HTR-8/SVneo (cell line): ENCODE results near the gene UST.
"Not testable (repeated sequence)": the region's sequence is repeated elsewhere in the genome, so short reads cannot be mapped to it uniquely, and the experiment has no call there.

ENCODE experiments used
- DNase-seq: peaks from one replicate; pipeline ENCODE4 v3.0.0; 2011; ENCODE audit warnings: low spot score, mixed read lengths; ENCODE audit not compliant: insufficient read length
- FAIRE-seq: peaks from 2 replicates; lab custom pipeline; 2011; peaks lifted over from hg19 to GRCh38; lab: Jason Lieb, UNC

UST gene

DNA sequence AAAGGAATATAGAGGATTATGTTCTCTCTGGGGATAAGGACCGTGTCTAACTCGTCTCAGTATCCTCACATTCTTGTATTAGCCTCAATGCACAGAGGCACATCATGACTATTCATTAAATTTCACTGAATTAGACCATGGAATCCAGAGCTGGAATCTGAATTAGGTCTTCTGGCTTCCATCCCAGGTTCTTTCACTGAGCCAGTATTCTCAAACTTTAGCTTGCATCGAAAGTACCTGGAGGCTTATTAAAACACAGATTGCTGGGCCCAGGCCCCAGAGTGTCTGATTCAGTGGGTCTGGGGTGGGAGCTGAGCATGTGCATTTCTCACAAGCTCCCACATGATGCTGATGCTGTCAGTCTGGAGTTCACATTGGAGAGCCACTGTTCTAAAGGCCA lies 142.0 kb downstream of the UST start:
- no peak for FAIRE-seq
- no peak for DNase-seq

DNA sequence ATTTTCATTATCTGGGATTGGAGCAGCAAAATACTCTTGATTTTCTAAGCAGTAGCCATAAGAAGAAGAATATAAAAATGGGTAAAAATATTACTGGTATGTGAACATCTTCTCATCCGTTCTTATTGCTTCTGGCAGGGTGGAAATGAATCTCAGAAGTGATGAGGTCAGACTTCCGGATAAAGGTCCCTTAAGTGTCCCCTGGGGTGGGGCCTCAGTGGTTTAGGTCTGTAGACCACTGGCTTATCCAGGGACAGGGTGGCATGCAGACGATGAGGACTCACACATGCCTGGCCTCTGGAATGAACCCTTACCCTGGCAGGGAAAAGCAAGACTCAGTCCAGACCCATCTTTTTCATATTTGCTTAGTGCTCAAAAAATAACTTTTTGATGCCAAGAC lies 143.3 kb downstream of the UST start:
- no peak for FAIRE-seq
- DNase-seq = no peak

DNA sequence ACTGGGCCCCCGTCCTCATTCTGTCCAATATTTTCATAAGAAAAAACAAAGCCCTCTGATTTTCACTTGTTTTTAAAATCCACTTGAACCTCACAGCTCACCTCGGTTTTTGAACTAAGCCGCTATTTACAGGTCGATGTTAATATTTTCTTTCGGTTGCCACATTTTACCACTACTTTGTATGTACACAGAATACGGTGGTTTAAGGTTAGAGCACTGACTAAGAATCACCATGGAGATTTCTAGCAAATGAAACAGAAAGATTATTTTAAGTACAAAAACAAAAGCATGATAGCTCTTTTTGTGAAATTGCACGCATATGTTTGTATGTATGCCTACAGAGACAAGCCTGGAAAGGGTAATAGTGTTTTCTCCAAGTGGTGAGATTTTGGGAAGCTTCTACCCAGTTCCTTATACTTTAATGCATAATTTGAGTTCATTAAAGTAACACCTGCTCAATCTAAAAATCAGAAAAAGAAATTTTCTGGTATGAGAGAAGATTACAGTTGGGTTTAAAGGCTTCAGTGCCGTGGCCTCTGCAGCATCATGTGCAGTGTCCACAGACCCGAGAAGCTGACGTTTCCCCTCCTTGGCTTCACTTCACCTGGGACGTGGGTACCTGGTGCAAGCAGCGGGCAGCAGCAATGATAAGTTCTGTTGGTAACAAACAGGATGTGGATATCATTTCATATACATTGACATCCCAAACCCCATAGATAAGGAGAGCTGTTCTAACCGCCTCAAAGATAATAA lies 144.0 kb downstream of the UST start:
- DNase-seq (no peak), FAIRE-seq (no peak)

DNA sequence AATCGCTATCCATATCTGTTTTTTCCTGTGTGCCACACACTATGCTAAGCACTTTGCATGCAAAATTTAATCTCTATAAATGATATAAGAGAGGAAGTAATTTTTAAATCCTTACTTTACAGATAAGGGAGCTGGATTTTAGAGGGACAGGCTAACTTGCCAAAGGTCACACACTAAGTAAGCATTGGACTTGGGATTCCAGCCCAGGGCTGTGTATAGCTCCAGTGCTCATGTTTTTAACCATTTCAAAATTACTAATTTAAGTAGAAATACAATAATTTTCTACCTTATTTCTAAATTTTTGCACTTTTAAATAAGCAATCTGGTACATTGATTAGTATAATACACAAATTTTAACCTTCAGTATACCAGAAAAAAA lies 144.6 kb downstream of the UST start:
- DNase-seq (no peak), FAIRE-seq (no peak)

DNA sequence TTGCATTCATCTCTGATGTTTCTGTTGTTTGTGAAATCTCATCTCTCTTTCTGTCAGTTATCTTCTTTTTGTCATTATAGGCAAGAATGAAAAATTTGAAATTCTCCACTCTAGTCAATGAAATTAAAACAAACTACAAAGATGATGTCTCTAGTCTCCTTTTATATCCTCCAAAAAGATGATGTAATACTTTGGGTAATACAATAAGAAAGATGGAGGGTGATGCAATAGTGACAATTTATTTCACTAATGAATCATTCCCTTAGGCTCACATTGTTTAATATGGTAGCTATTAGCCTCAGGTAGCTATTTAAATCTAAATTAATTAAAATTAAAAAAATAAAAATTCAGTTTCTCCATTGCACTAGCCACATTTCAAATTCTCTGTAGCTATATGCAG lies 145.4 kb downstream of the UST start:
- FAIRE-seq (no peak), DNase-seq (no peak)

DNA sequence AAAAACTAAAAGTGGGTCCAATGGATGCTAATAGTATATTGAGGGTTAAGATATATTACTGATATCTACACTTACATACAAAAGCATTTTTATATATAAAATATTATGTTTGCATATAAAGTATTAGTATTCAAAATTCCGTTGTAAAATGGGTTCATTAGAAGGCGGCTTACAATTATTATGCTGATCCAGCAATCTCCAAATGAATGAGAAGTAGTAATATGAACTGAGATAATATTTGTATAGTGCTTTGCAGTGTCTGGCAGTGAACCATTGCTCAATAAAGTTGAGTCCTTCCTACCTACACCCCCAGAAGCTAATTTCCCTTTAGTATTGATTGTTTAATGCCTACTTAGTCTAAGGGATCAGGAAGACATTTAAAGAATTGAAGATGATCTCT lies 146.2 kb downstream of the UST start:
- FAIRE-seq (no peak), DNase-seq (no peak)

DNA sequence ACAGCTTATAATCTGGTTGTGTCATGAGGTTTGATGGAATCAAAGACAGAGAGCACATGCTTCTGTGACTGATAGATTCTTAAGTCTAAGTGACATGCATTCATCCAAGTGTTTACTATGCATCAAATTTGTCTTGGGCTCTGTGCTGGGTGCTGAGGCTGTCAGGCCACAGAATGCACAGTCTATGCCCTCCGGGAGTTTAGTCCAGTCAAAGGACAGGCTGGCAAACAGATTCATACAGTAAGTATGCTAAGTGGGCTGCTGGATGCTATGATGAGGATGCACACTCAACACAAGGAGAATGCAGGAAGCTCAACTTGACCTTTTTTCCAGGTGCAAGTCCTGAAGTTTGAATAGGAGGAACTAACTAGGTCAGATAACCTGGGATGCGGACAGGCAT lies 146.7 kb downstream of the UST start:
- no peak for DNase-seq
- no peak for FAIRE-seq

DNA sequence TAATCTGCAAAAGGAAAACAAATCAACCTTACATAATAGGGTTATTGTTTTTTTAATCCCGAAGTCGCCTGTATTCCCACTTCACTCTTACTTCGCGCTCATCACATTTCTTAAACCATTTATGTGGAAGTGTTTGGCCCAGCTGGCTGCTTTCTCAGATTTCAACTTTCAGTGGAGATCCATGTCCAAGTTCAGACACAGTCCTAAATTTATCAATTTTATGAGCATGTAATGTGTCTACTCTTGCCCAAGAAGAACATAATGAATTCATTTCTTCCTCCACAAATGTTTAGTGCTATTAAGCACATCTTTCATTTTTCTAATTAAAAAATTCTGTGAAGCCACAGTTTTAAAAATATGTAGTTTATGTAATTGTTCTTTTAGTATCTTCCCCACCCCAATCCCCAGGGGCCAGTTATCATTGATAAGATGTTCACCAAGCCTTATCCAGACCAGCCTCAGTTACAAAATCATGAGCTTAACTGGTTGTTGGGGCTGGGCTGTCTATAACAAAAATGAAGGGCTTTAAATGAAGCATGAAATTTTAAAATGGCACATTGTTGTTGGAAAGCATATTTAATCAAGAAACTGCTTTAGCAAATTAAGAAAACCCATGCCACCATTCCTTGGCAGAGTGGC lies 151.7 kb downstream of the UST start:
- FAIRE-seq (no peak), DNase-seq (no peak)

DNA sequence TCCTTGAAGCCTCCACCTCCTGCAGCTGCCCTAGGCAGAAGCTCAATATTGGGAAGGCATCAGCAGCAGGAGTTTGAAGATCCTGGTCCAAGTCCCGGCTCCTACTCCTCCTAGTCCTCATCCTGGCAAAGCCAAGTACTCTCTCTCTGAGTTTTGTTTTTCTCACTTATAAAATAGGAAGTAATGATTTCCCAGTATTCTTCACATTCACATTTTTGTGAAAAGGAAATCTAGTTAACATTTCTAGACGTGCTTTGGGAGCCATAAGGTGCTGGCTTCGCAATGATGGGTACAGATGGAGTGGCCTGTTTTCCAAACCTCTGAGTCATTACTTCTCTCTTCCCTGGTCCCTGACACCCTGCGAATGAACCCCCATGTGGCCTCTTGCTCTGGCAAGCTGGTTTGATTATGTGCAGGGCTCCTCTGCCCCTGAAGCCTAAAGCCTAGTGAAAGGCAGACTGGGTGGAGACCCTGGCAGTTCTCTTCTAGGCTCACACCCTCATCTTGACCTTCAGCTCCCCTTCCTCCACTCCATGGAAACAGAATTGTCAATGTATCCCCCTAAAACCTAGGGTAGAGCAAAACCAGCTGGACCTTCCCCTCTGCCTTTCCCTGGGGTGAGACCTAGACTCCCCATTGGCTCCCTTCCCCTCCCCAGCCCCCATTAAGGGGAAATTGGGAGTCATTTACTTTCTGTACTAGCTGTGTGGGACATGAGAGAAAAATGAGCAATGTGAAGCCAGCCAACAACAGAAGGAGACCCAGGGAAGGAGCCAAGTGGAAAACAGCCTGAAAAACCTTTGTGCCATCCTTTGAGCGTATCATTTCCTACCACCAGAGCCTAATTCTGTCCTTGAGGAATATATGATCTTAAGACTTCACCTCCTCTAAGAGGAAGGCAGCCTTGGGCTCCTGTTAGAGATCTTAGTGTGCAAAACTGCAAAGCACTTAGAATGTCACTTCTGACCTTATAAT lies 158.4 kb downstream of the UST start:
- DNase-seq (no peak), FAIRE-seq (no peak)

DNA sequence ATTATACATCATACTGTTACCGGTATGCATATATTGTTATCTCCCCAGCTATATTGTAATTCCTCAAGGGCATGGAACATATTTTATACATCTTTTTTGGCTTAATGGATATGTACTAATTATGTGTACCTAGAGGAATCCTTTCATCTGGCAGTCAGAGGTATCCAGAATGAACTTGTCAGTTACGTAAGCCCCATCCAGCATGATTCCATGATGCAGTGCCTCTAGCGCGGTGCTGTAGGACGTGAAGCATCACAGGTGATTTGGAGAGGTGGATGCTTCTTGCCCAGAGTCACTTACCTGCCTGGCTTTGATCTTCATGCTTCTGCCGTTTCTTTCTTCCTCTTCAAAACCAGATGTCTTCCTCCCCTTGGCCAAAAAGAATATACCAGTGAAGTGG lies 159.1 kb downstream of the UST start:
- FAIRE-seq (no peak), DNase-seq (no peak)

DNA sequence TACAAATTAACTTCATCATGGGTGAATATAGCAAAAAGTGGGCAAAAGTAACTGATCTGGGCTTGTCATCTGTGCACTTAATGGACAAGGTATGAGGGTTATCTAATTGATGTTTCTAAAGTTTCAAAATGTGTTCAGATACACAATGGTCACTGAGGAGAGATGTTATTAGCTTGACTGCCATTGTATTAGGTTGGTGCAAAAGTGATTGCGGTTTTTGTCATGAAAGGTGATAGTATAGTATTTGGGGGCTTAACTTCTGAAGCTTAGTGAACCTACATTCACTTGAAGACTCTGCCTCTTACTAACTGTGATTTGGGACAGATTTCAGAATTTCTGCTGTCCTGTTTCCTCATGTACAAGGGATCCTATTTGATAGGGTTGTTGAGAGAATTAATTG lies 159.6 kb downstream of the UST start:
- FAIRE-seq = no peak
- DNase-seq = no peak

DNA sequence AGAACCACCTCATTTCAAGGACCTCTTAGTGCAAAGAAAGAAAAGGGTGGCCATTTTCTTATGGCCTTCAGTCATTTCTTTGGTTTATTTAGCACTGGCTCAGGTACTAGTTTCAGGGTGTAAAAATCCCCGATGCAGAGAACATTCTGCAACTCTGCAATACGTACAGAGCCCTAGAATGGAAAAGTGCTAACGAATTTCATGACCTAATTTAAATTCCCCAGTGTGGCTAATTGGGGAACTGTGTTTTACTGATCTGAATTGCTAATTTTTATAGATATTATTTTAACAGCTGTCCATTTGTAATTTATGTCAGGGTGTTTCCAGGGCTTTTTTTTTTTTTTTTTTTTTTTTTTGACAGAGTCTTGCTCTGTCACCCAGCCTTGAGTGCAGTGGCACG lies 160.7 kb downstream of the UST start:
- DNase-seq (no peak), FAIRE-seq (no peak)

DNA sequence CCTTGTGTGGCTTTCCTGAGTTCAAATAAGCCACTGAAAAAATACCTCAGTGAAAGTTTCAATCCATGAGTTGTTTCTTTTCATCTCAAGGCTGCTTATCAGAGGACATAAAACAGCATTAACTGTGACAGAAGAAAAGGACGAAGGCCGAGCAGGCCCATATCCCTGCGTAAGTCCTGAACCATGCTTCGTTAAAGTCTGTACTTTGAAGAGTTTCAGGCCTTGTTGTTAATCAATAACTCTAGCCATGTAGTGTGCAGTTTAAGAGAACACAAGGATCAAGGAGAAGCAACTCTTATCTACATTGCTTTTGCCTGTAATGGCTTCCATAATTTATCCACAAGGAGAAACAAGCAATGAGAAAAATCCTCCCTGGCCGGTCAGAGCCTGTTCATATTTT lies 165.4 kb downstream of the UST start:
- FAIRE-seq = no peak
- DNase-seq = no peak

DNA sequence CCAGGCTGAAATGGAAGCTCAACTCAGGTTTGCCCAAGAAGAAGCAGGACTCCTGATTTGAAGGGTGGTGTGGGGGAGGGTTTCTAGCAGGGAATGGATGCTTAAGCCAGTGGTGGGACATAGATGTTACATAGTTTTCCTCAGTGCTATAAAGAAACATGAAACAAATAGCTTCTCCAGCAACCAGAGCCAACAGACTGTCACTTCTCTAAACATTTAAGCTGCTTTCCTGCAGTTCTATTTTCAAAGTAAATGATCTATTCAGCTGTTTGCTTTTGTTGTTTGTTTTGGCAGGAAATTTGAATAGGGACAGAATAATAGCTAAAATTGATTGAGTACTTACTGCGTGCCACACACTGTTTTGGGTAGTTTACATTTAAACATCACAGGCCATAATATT lies 169.0 kb downstream of the UST start:
- FAIRE-seq = no peak
- DNase-seq = no peak

DNA sequence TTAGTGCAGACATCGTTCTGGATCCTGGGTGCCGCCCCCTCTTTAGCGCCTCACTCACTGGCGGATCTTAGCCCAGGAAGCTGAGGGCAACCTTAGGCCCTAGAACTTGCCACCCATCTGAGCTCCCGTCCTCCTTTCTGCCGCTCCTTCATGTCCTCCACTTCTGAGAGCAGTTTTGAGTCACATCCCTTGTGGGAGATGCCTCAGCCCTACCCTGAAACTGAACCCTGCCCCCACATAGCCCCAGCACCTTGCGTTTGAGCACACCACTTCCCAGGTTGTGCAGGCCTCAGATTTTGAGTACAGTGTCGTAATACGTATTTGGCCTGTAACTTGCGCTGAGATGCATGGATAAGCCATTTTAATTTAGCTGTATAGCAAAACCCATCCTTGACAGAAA lies 169.7 kb downstream of the UST start:
- not testable (repeated sequence) for DNase-seq, FAIRE-seq

DNA sequence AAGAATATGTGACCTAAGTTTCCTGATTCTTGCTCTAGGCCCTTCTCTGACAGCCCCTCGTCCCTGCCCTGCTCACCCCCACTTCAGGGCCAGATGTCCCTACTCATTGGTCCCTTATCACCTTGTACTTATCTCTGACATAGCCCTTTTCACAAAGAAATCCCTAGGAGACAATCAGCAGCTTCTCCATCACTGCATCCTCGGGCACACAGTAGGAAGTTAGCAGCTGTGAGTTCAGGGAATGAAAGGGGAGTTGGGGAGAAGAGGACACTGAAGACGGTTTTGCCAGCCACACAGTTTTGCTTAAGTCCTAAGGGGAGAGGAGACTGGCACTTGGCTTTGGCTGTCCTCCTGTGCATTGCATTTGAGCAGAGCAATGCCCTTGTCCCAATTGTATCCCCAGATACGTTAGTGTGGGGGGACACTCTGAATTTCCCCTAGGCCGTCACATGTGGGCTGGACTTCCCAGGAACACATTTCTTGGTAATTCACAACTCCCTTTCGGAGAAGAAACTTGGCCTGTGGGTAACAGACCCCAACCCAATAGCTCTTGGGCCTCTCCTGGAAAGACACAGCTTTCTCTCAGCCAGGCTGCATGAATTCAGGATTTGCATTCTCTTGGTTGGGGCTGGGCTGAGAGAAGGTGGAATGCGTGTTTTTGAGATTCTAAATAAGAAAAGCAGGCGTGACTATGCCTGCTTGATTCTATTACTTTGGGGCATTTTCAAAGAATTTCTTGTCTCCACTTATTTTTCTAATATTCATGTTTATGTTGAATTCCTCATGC lies 177.6 kb downstream of the UST start:
- FAIRE-seq = no peak
- DNase-seq = no peak

DNA sequence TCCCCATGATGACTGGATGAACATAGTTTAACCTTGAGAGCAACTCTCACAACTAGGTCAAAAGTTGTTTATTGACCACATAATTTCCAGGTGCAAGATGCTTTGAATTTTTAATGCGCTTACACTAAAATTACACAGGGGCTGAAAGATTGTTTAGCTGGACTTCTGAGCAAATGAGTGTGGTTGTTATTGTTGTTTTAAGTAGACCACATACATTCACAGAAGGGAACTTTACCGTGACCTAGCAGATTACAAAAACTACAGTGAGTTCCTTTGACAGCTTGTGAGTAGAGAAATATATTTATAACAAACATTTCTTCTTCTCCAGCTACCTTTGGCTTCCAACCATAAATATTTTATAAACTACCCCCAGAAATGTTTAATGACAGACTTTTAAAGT lies 178.9 kb downstream of the UST start:
- no peak for DNase-seq
- FAIRE-seq = no peak

DNA sequence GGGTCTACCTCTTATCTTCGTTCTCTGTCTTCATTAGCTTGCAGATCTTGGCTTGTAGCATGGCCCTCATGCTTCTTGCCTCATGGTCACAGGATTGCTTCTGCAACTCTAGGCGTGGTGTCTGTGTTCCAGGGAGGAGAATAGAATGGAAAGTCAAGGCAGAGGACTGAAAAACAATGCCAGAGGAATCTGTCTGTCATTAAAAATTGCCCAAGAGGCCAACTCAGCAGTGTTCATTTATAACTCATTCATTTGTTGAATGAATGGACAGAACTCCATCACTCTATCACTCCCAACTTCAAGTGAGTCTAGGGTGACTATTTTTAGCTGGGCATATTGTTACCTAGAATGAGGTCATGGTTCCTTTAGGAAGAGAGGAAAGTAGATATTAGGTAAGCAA lies 179.6 kb downstream of the UST start:
- no peak for FAIRE-seq
- DNase-seq = no peak

DNA sequence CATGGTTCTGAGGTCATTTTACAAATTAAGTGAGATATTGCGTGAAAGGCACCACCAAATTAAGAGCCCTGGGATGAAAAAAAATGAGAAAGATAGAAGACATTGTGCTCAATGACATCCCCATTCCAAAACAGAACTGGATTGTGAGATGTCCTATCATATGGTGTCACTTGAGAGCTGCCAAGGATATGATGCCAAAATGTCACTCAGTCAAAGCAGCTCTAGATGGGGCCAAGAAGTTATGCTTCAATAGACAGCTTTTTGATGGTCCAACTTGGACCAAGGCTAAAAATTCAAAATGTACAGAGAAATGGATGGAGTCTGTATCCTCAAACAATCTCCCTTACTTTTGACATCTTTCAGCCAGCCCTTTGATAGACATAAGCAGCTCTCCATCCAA lies 180.8 kb downstream of the UST start:
- no peak for FAIRE-seq
- no peak for DNase-seq

DNA sequence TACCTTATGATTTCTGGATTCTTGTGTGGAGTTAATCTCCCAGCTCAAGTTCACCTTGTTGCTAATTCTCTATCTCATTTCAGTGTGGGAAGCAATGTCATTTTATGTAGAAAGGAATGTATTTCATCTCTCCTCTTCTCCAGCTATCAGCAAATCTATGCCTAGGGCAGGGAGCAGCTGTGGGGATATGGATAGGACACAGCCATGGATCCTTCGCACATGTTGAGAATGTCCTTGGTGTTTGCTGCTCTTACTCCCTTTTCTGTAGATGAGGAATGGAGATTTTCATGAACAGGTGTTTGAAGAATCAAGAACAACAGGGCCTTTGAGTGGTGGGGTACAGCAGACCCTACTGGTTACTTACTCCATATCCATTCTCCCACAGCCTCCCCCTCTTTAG lies 182.0 kb downstream of the UST start:
- FAIRE-seq (no peak), DNase-seq (no peak)
